IPS-20b (cell line): ENCODE measurements around the gene SHC1.

Experiments
- H3K27ac ChIP-seq: one replicate; pipeline ENCODE4 v1.5.1; 2013; ENCODE audit warnings: low read length
- H3K27me3 ChIP-seq: 2 replicates; pipeline ENCODE4 v1.6.1; 2013; ENCODE audit warnings: mild to moderate bottlenecking, low read length, inconsistent platforms; ENCODE audit not compliant: insufficient read depth
- H3K36me3 ChIP-seq: 2 replicates; pipeline ENCODE4 v1.6.1; 2013; ENCODE audit warnings: low read depth, mild to moderate bottlenecking, inconsistent platforms, low read length, moderate library complexity; ENCODE audit not compliant: insufficient read depth
- H3K4me1 ChIP-seq: 2 replicates; pipeline ENCODE4 v1.6.1; 2013; ENCODE audit warnings: mild to moderate bottlenecking, control low read depth, inconsistent platforms, low read length, moderate library complexity; ENCODE audit not compliant: insufficient read depth
- H3K4me3 ChIP-seq: 2 replicates; pipeline ENCODE4 v1.5.1; 2013; ENCODE audit warnings: mild to moderate bottlenecking, low read length, inconsistent platforms
- H3K9ac ChIP-seq: 2 replicates; pipeline ENCODE4 v1.6.1; 2013; ENCODE audit warnings: low read depth, mild to moderate bottlenecking, inconsistent platforms, low read length, moderate library complexity
- H3K9me3 ChIP-seq: 2 replicates; pipeline ENCODE4 v1.6.1; 2013; ENCODE audit warnings: mild to moderate bottlenecking, low read depth, low read length, inconsistent platforms; ENCODE audit not compliant: insufficient read depth

SHC1 gene

GRCh38 chr1:154945160-154945961 lies 25.2 kb downstream of the SHC1 start:
- peaks cover 4% of the 10 kb centered on the region; the same call in 1 of the 2 replicates for H3K4me1 ChIP-seq
- H3K36me3 ChIP-seq, result no peaks in the 10 kb centered on the region
- no peak overlapping the region for H3K27ac ChIP-seq
- no peak overlapping the region for H3K9ac ChIP-seq
- no peaks in the 10 kb centered on the region for H3K9me3 ChIP-seq
- H3K4me3 ChIP-seq, result no peak overlapping the region
- no peaks in the 10 kb centered on the region for H3K27me3 ChIP-seq

DNA sequence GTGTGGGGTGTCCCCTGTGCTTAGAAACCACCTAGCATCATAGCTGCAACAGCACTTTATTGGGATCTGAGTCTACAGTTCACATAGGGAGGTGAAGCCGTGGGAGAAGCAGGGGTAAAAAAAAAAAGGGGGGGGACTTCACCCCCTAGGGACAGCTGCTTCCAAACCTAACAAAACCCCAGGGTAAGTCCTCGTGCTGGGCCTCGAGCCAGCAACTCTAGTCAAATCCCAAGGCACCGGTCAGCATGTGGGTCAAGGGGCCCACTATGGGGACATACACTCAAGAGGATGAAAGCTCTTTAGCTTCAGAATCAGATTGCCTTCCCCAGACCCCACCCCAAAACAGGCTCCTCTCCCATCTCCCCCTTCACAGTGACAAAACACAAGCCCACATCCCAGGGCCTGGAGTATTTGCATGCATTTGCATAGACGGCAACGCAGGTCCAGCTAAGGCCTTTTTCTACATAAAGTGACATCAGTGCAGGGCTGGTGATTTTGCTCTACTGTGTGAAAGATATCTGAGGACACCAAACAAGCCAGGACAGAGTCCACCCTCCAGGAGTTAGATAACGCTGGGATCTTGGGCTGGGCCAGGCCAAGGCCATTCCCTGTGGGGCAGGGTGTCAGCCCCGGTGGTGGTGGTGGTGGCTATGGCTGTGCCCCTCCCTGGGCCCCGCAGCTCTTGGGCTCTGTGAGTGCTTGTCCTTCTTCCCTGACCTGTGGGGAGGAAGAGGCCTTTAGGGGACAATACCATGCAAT lies 26.0 kb downstream of the SHC1 start:
- Histone ChIP-seq H3K27ac (no peak overlapping the region), H3K9me3 (no peaks in the 10 kb centered on the region), H3K36me3 (no peaks in the 10 kb centered on the region), H3K4me1 (peaks cover 8% of the 10 kb centered on the region; the same call in 1 of the 2 replicates), H3K27me3 (no peaks in the 10 kb centered on the region), H3K9ac (no peak overlapping the region), H3K4me3 (no peak overlapping the region)

- H3K27ac ChIP-seq, result no peak overlapping the region
- H3K4me3 ChIP-seq, result no peak overlapping the region
- H3K27me3 ChIP-seq, result no peaks in the 10 kb centered on the region
- H3K9ac ChIP-seq, result no peak overlapping the region
- no peaks in the 10 kb centered on the region for H3K9me3 ChIP-seq
- H3K4me1 ChIP-seq, result peaks cover 8% of the 10 kb centered on the region; the same call in 1 of the 2 replicates
- no peaks in the 10 kb centered on the region for H3K36me3 ChIP-seq
These were observed 26.7 kb downstream of the SHC1 start for GRCh38 chr1:154943649-154944400.

- Histone ChIP-seq H3K27me3 (no peaks in the 10 kb centered on the region), H3K4me3 (no peak overlapping the region), H3K9ac (no peak overlapping the region), H3K27ac (no peak overlapping the region), H3K36me3 (no peaks in the 10 kb centered on the region), H3K9me3 (no peaks in the 10 kb centered on the region), H3K4me1 (peaks cover 8% of the 10 kb centered on the region; the same call in 1 of the 2 replicates)
These were observed 29.1 kb downstream of the SHC1 start for GRCh38 chr1:154941333-154942013.

DNA sequence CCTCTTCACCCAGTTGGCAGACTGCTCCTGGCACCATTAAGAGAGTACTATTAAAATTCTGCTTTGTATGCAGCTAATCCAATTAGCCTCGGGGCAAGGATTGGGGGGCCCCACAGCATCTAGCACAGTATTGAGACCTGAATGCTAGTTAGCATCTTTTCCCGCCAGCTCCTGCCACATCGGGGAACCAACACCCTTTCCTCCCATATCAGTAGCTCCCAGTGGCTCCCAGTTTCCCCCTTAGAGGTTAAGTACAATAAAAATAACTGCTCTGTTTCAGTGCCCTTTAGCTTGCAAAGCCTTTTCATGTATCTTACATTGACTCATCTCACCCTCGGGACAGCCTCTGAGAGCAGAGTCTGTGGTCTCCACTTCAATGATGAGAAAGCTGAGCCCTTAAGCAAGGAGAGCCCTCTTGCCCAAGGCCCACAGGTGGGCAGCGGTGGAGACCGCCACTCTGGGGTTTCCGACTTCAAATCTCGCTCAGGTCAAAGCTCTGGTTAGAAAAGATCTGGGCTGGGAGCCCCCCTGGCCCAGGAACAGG lies 29.8 kb downstream of the SHC1 start:
- H3K9ac ChIP-seq, result no peak overlapping the region
- H3K27ac ChIP-seq, result no peak overlapping the region
- no peak overlapping the region for H3K4me3 ChIP-seq
- peaks cover 3% of the 10 kb centered on the region; the same call in 1 of the 2 replicates for H3K27me3 ChIP-seq
- no peaks in the 10 kb centered on the region for H3K36me3 ChIP-seq
- no peaks in the 10 kb centered on the region for H3K9me3 ChIP-seq
- peaks cover 10% of the 10 kb centered on the region; the same call in 1 of the 2 replicates for H3K4me1 ChIP-seq

DNA sequence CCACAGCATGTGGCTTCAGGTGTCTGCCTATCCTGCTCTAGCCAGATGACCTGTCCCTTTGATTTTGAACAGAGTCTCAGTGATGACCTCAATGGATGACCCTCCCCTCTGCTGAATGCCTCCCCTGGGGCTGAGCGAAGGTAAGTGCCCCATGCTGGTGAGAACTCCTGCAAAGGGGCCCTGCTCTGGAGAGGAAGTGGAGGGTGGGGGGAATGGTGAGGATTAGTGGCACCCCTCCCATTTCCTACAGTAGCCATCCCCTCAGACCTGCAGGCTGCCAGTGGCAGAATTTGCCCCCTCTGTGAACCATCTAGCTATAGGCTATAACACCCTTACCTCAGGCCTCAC lies 30.4 kb downstream of the SHC1 start:
- peaks cover 5% of the 10 kb centered on the region; the same call in 1 of the 2 replicates for H3K27me3 ChIP-seq
- peaks cover 10% of the 10 kb centered on the region; the same call in 1 of the 2 replicates for H3K4me1 ChIP-seq
- no peaks in the 10 kb centered on the region for H3K36me3 ChIP-seq
- H3K4me3 ChIP-seq, result no peak overlapping the region
- H3K9ac ChIP-seq, result no peak overlapping the region
- H3K27ac ChIP-seq, result no peak overlapping the region
- H3K9me3 ChIP-seq, result no peaks in the 10 kb centered on the region

GRCh38 chr1:154938604-154939399 lies 31.7 kb downstream of the SHC1 start:
- peaks cover 5% of the 10 kb centered on the region; the same call in 1 of the 2 replicates for H3K27me3 ChIP-seq
- no peaks in the 10 kb centered on the region for H3K36me3 ChIP-seq
- H3K4me3 ChIP-seq, result no peak overlapping the region
- no peak overlapping the region for H3K9ac ChIP-seq
- H3K4me1 ChIP-seq, result peaks cover 10% of the 10 kb centered on the region; the same call in 1 of the 2 replicates
- H3K27ac ChIP-seq, result no peak overlapping the region
- no peaks in the 10 kb centered on the region for H3K9me3 ChIP-seq

GRCh38 chr1:154937988-154938386 lies 32.6 kb downstream of the SHC1 start:
- H3K4me1 ChIP-seq, result peaks cover 10% of the 10 kb centered on the region; the same call in 1 of the 2 replicates
- H3K27me3 ChIP-seq, result peaks cover 5% of the 10 kb centered on the region; the same call in 1 of the 2 replicates
- peak overlapping the region; percentile 97; the same call in 1 of the 2 replicates for H3K9ac ChIP-seq
- peak overlapping the region; percentile 73; the same call in 1 of the 2 replicates for H3K4me3 ChIP-seq
- no peaks in the 10 kb centered on the region for H3K36me3 ChIP-seq
- H3K9me3 ChIP-seq, result no peaks in the 10 kb centered on the region
- no peak overlapping the region for H3K27ac ChIP-seq

- Histone ChIP-seq H3K9ac (peak overlapping the region; percentile 97), H3K9me3 (no peaks in the 10 kb centered on the region), H3K27ac (peak overlapping the region; percentile 93), H3K4me3 (peak overlapping the region; percentile 73), H3K4me1 (peaks cover 10% of the 10 kb centered on the region; the same call in 1 of the 2 replicates), H3K27me3 (peaks cover 5% of the 10 kb centered on the region; the same call in 1 of the 2 replicates), H3K36me3 (no peaks in the 10 kb centered on the region)
These were observed 33.2 kb downstream of the SHC1 start for GRCh38 chr1:154937085-154937987.
